SU-DHL-6 (cell line): ENCODE measurements around the gene TMCC1.

Source experiments
- H2AFZ ChIP-seq: fragments of 200-600 bp; sonication (generic); 2 replicates; pipeline ENCODE4 v1.6.1; 2014; ENCODE audit warnings: low read depth, mild to moderate bottlenecking, moderate library complexity, mixed read lengths, antibody characterized with exemption, low read length; ENCODE audit not compliant: severe bottlenecking
- H3F3A ChIP-seq: fragments of 200-600 bp; shearing (Covaris generic); 2 replicates; pipeline ENCODE4 v1.6.0; 2016; ENCODE audit warnings: antibody characterized with exemption, mild to moderate bottlenecking; ENCODE audit not compliant: insufficient read depth
- H3K27ac ChIP-seq: fragments of 200-600 bp; sonication (generic); 2 replicates; pipeline ENCODE4 v1.5.1; 2016; ENCODE audit warnings: low read depth, mild to moderate bottlenecking, low read length, moderate library complexity, mixed read lengths
- H3K27me3 ChIP-seq: fragments of 200-600 bp; sonication (generic), shearing (Covaris generic); 2 replicates; pipeline ENCODE4 v1.6.0; 2014; ENCODE audit warnings: mild to moderate bottlenecking, low read length
- H3K36me3 ChIP-seq: fragments of 200-600 bp; sonication (generic); 2 replicates; pipeline ENCODE4 v1.6.1; 2014; ENCODE audit warnings: mild to moderate bottlenecking, low read length, mixed read lengths
- H3K4me2 ChIP-seq: fragments of 300-600, 200-600 bp; shearing (Covaris generic), sonication (generic); 2 replicates; pipeline ENCODE4 v1.6.0; 2014; ENCODE audit warnings: low read length, low read depth, mild to moderate bottlenecking; ENCODE audit not compliant: poor library complexity, severe bottlenecking
- H3K4me3 ChIP-seq: fragments of 200-600 bp; sonication (generic); 2 replicates; pipeline ENCODE4 v1.5.1; 2014; ENCODE audit warnings: antibody characterized with exemption, low read length, mild to moderate bottlenecking, mixed read lengths; ENCODE audit not compliant: insufficient read depth, poor library complexity, severe bottlenecking
- H3K79me2 ChIP-seq: fragments of 200-600 bp; sonication (generic); 2 replicates; pipeline ENCODE4 v1.6.1; 2014; ENCODE audit warnings: mild to moderate bottlenecking, low read length, moderate library complexity; ENCODE audit not compliant: insufficient read depth
- H3K9ac ChIP-seq: fragments of 200-600 bp; sonication (generic); 2 replicates; pipeline ENCODE4 v1.7.0; 2014; ENCODE audit warnings: mild to moderate bottlenecking, low read length
- H3K9me2 ChIP-seq: fragments of 200-600 bp; sonication (generic); replicated peaks from 2 replicates; pipeline ENCODE4 v1.6.1; 2014; ENCODE audit warnings: low read length; ENCODE audit not compliant: insufficient read depth
- H3K9me3 ChIP-seq: fragments of 200-600 bp; sonication (generic); 2 replicates; pipeline ENCODE4 v1.6.1; 2014; ENCODE audit warnings: low read length, mixed read lengths; ENCODE audit not compliant: insufficient read depth
- H4K20me1 ChIP-seq: fragments of 200-600 bp; sonication (generic); 2 replicates; pipeline ENCODE4 v1.6.1; 2014; ENCODE audit warnings: low read depth, mild to moderate bottlenecking, antibody characterized with exemption, low read length, moderate library complexity, mixed read lengths
- CTCF ChIP-seq: fragments of 200-600 bp; sonication (generic); IDR thresholded peaks from one replicate; pipeline ENCODE4 v1.5.1; 2017; ENCODE audit warnings: antibody characterized with exemption, mild to moderate bottlenecking, low read length, moderate library complexity; ENCODE audit not compliant: insufficient read depth, poor library complexity, severe bottlenecking
- EZH2phosphoT487 ChIP-seq: fragments of 200-600 bp; sonication (generic), shearing (Covaris generic); conservative IDR thresholded peaks from 2 replicates; pipeline ENCODE4 v1.6.1; 2018; ENCODE audit warnings: mild to moderate bottlenecking, antibody characterized with exemption, low read length, moderate library complexity, mixed read lengths

Gene TMCC1

DNA sequence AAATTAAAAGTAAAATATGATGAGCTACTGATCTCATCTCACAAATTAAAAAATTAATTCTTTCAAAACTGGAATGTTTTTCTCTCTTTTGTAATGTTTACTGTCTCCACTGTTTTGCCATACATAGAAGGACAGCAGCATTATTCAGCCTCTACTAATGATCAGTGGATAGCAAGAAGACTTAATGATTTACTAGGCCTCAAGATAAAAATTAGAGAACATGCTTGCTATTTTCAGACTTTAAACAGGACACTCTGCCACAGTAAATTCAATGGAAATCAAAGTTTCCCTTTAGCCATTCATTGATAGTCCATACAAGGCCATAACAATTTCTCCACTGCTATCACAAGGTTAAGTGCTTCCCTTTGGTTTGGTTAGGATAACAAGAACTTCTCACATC lies 129.4 kb downstream of the TMCC1 start:
- TF ChIP-seq CTCF (no peak), EZH2phosphoT487 (no peak)
- Histone ChIP-seq H3K79me2 (peaks cover under 1% of the 10 kb centered on the region; the same call in 1 of the 2 replicates), H4K20me1 (no peaks in the 10 kb centered on the region; the same call in 1 of the 2 replicates), H3F3A (no peaks in the 10 kb centered on the region), H3K9me2 (no peaks in the 10 kb centered on the region), H3K4me3 (no peak overlapping the region), H3K36me3 (no peaks in the 10 kb centered on the region), H3K4me2 (no peak overlapping the region), H3K27me3 (no peaks in the 10 kb centered on the region), H2AFZ (no peak overlapping the region), H3K9me3 (no peaks in the 10 kb centered on the region), H3K27ac (no peak overlapping the region), H3K9ac (no peak overlapping the region)

GRCh38 chr3:129758785-129759320 lies 134.7 kb downstream of the TMCC1 start:
- 0 out of 2 replicates have a peak, but pooled peaks cover 2% of the 10 kb centered on the region for H3K36me3 ChIP-seq
- TF ChIP-seq EZH2phosphoT487: no peak
- no peak for TF ChIP-seq CTCF

DNA sequence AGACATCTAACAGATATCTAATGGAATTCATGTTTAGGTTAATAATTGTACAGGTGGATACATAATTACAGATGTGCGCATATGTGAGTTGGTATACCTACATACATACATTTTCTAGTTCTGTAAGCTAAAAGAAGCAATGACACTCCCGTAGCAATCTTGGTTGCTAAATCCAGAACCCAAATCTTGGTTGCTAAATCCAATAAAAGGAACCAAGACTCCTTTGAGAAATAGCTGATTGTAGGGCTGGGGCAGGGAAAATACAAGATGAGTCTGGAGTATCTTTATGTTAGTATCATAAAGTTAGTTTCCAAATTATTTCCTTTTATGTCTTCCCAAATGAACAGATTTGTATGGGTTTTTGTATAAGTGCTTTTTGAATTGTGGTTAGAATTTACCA lies 135.2 kb downstream of the TMCC1 start:
- TF ChIP-seq EZH2phosphoT487 (no peak), CTCF (no peak)
- Histone ChIP-seq H3F3A (no peaks in the 10 kb centered on the region), H3K4me3 (no peak overlapping the region), H3K27ac (no peak overlapping the region), H3K9ac (no peak overlapping the region), H3K9me3 (no peaks in the 10 kb centered on the region; the same call in 1 of the 2 replicates), H3K36me3 (0 out of 2 replicates have a peak, but pooled peaks cover 5% of the 10 kb centered on the region), H3K9me2 (no peaks in the 10 kb centered on the region), H3K4me2 (no peak overlapping the region), H3K27me3 (no peaks in the 10 kb centered on the region), H3K79me2 (peaks cover 5% of the 10 kb centered on the region; the same call in 1 of the 2 replicates), H2AFZ (no peak overlapping the region), H4K20me1 (no peaks in the 10 kb centered on the region)

More at GRCh38 chr3:129758785-129759320, 134.7 kb downstream of the TMCC1 start:
- Histone ChIP-seq H3K27me3 (no peaks in the 10 kb centered on the region), H3K9me2 (no peaks in the 10 kb centered on the region), H3F3A (no peaks in the 10 kb centered on the region), H3K9me3 (no peaks in the 10 kb centered on the region), H3K27ac (no peak overlapping the region), H3K4me2 (no peak overlapping the region), H3K79me2 (peaks cover 5% of the 10 kb centered on the region; the same call in 1 of the 2 replicates), H4K20me1 (no peaks in the 10 kb centered on the region), H3K9ac (no peak overlapping the region), H2AFZ (no peak overlapping the region), H3K4me3 (no peak overlapping the region)
